WERI-Rb-1 (cell line): ENCODE measurements around the gene TMUB1.

Source experiments
- DNase-seq: peaks from one replicate; pipeline ENCODE4 v3.0.0-alpha.2; 2020
- H3K27ac ChIP-seq: fragments of 250-450 bp; sonication (Bioruptor Pico); 2 replicates; pipeline ENCODE4 v1.5.1; 2020; ENCODE audit warnings: mild to moderate bottlenecking, moderate library complexity
- H3K27me3 ChIP-seq: fragments of 250-450 bp; sonication (Bioruptor Pico); 2 replicates; pipeline ENCODE4 v1.5.1; 2021; ENCODE audit warnings: mild to moderate bottlenecking, low read depth, moderate library complexity; ENCODE audit not compliant: insufficient read depth, severe bottlenecking
- H3K36me3 ChIP-seq: fragments of 250-450 bp; sonication (Bioruptor Pico); 2 replicates; pipeline ENCODE4 v1.5.1; 2020; ENCODE audit warnings: mild to moderate bottlenecking, moderate library complexity
- H3K4me3 ChIP-seq: 2 replicates; pipeline ENCODE4 v1.5.1; 2011; ENCODE audit warnings: low read depth, mild to moderate bottlenecking, control low read depth, low read length
- H3K9me3 ChIP-seq: fragments of 250-450 bp; sonication (Bioruptor Pico); 2 replicates; pipeline ENCODE4 v1.5.1; 2021; ENCODE audit warnings: mild to moderate bottlenecking, moderate library complexity; ENCODE audit not compliant: severe bottlenecking
- TF ChIP-seq, protein P1 (sequence below): IDR thresholded peaks from 2 replicates; pipeline ENCODE4 v1.5.1; 2011; ENCODE audit warnings: low read depth, mild to moderate bottlenecking, control low read depth, inconsistent platforms, low read length

Gene TMUB1

DNA sequence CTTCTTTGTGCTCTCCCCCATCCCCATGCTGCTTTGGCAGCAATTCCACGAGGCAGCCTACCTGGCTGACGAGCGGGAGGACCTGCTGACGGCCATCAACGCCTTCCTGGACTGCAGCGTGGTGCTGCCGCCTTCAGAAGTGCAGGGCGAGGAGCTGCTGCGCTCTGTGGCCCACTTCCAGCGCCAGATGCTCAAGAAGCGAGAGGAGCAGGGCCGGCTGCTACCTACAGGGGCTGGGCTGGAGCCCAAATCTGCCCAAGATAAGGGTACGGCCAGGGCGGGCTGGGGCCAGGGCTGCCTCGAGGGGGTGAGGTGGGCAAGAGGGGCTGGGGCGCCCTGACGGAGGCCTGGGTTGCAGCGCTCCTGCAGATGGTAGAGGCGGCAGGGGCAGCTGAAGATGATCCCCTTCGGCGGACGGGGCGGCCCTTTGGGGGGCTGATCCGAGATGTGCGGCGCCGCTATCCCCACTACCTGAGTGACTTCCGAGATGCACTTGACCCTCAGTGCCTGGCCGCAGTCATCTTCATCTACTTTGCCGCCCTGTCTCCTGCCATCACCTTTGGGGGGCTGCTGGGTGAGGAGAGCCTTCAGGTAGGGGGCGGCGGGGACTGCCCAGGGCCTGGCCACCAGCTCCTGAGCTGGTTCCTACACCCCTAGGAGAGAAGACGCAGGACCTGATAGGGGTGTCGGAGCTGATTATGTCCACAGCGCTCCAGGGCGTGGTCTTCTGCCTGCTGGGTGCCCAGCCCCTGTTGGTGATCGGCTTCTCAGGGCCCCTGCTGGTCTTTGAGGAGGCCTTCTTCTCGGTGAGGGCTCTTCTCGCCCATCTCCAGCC lies 12.0 kb downstream of the TMUB1 start:
- Histone ChIP-seq H3K27me3 (no peaks in the 10 kb centered on the region), H3K36me3 (peaks cover 95% of the 10 kb centered on the region), H3K27ac (no peak overlapping the region), H3K4me3 (no peak overlapping the region), H3K9me3 (no peaks in the 10 kb centered on the region)
- no peak for DNase-seq
- TF ChIP-seq, protein P1, sequence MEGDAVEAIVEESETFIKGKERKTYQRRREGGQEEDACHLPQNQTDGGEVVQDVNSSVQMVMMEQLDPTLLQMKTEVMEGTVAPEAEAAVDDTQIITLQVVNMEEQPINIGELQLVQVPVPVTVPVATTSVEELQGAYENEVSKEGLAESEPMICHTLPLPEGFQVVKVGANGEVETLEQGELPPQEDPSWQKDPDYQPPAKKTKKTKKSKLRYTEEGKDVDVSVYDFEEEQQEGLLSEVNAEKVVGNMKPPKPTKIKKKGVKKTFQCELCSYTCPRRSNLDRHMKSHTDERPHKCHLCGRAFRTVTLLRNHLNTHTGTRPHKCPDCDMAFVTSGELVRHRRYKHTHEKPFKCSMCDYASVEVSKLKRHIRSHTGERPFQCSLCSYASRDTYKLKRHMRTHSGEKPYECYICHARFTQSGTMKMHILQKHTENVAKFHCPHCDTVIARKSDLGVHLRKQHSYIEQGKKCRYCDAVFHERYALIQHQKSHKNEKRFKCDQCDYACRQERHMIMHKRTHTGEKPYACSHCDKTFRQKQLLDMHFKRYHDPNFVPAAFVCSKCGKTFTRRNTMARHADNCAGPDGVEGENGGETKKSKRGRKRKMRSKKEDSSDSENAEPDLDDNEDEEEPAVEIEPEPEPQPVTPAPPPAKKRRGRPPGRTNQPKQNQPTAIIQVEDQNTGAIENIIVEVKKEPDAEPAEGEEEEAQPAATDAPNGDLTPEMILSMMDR: no peak

DNA sequence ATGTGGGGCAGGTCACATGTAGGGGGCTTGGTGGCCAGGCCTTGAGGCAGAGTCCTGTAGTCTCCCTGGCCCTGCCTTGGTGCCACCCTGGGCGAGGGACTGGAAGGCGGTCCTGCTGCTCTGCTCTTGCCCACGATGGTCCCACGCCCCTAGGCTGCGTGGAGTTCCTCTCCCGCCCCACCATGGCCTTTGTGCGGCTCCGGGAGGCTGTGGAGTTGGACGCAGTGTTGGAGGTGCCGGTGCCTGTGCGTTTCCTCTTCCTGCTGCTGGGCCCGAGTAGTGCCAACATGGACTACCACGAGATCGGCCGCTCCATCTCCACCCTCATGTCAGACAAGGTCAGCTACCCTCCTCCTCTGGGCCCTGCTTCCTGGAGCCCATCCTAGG lies 12.7 kb downstream of the TMUB1 start:
- no peak overlapping the region for H3K4me3 ChIP-seq
- no peaks in the 10 kb centered on the region for H3K9me3 ChIP-seq
- no peaks in the 10 kb centered on the region for H3K27me3 ChIP-seq
- no peak for DNase-seq
- no peak overlapping the region for H3K27ac ChIP-seq
- H3K36me3 ChIP-seq: peaks cover 89% of the 10 kb centered on the region
- TF ChIP-seq, protein P1: no peak

DNA sequence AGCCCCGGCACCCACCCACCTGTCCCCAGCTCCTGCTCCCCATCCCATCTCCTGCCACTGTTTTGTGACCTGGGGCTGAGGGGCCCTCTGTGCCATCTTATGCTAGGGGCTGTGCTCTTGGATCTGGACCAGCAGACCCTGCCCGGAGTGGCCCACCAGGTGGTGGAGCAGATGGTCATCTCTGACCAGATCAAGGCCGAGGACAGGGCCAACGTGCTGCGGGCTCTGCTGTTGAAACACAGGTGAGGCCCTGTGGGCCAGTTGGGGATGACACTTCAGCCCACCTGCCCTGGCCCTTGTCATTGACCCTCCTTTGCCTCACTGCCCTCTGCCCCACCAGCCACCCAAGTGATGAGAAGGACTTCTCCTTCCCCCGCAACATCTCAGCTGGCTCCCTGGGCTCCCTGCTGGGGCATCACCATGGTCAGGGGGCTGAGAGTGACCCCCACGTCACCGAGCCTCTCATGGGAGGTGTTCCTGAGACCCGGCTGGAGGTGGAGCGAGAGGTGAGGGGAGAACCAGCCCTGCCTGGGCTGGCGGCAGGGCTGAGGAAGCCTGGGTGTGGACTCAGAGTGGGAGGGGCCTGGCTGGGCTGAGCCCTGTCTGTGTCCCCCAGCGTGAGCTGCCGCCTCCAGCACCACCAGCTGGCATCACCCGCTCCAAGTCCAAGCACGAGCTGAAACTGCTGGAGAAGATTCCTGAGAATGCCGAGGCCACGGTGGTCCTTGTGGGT lies 13.3 kb downstream of the TMUB1 start:
- Histone ChIP-seq H3K27ac (no peak overlapping the region), H3K27me3 (no peaks in the 10 kb centered on the region), H3K36me3 (peaks cover 89% of the 10 kb centered on the region), H3K9me3 (no peaks in the 10 kb centered on the region), H3K4me3 (no peak overlapping the region)
- DNase-seq: no peak
- TF ChIP-seq, protein P1: no peak

GRCh38 chr7:151068069-151068773 lies 15.1 kb downstream of the TMUB1 start:
- TF ChIP-seq, protein P1: no peak
- H3K27ac ChIP-seq: no peak overlapping the region
- H3K27me3 ChIP-seq: no peaks in the 10 kb centered on the region
- H3K36me3 ChIP-seq: peaks cover 86% of the 10 kb centered on the region
- no peaks in the 10 kb centered on the region for H3K9me3 ChIP-seq
- DNase-seq: no peak
- no peak overlapping the region for H3K4me3 ChIP-seq

- no peak for DNase-seq
Measured at GRCh38 chr7:151066273-151066974, 16.9 kb downstream of the TMUB1 start.

More at GRCh38 chr7:151066273-151066974, 16.9 kb downstream of the TMUB1 start:
- no peaks in the 10 kb centered on the region for H3K27me3 ChIP-seq
- no peak overlapping the region for H3K27ac ChIP-seq
- H3K9me3 ChIP-seq: no peaks in the 10 kb centered on the region
- TF ChIP-seq, protein P1: no peak
- no peak overlapping the region for H3K4me3 ChIP-seq
- H3K36me3 ChIP-seq: peaks cover 76% of the 10 kb centered on the region
